GM12878 (cell line): Measurements from ENCODE around the gene RUNX3. TPM values are rescaled to one million over a fixed set of nuclear protein-coding genes. Genes with fewer than 3 reads are reported as not detected.

ENCODE experiments used
- BMI1 ChIP-seq: fragments of 450-650 bp; IDR thresholded peaks from 2 replicates; pipeline ENCODE4 v1.6.1; 2016; ENCODE audit warnings: mild to moderate bottlenecking, moderate library complexity, borderline replicate concordance
- CEBPZ ChIP-seq: fragments of 150-350 bp; IDR thresholded peaks from 2 replicates; pipeline ENCODE4 v1.6.1; 2016; ENCODE audit warnings: low read depth, low read length
- CHD1 ChIP-seq: IDR thresholded peaks from 2 replicates; pipeline ENCODE4 v1.6.1; 2012; ENCODE audit warnings: low read depth, low read length, improper control_type of control experiment
- TCF3 ChIP-seq: IDR thresholded peaks from 2 replicates; pipeline ENCODE4 v1.6.1; 2012; ENCODE audit warnings: low read depth, mild to moderate bottlenecking, low read length, borderline replicate concordance; ENCODE audit not compliant: insufficient read depth
- ZBTB40 ChIP-seq: fragments of 450-650 bp; IDR thresholded peaks from 2 replicates; pipeline ENCODE4 v1.6.1; 2016; ENCODE audit warnings: mild to moderate bottlenecking, moderate library complexity, borderline replicate concordance
- ZNF687 ChIP-seq: fragments of 450-650 bp; IDR thresholded peaks from 2 replicates; pipeline ENCODE4 v1.6.1; 2017; ENCODE audit warnings: mild to moderate bottlenecking, moderate library complexity
- ZZZ3 ChIP-seq: IDR thresholded peaks from 2 replicates; pipeline ENCODE4 v1.6.1; 2011; ENCODE audit warnings: low read depth; ENCODE audit not compliant: control insufficient read depth, insufficient read length
- polyA plus RNA-seq, 11 experiments: library from polyadenylated mRNA; depleted of rRNA in 4 of 11; unstranded in 6 of 11; stranded (reverse) in 5 of 11; fragments of >200 nt; fragmentation: Nextera tagmentation in 4 of 11; fragmentation: Illumina TruSeq in 1 of 11; extraction: Ambion mirVana in 4 of 11; extraction: Trizol in 1 of 11; gene quantifications; 1 replicate in 1 of 11; 2 replicates in 10 of 11; pipeline versions ENCODE4 v1.2.1 to v1.2.3, GENCODE V29; 2011 to 2016; ENCODE audit warnings: inconsistent platforms in 2 of 11, missing spikeins in 2 of 11, low read depth in 1 of 11
- total RNA-seq, 4 experiments: library from RNA; depleted of rRNA in 3 of 4; stranded (reverse); fragments of >200 nt in 3 of 4; fragmentation: Illumina TruSeq in 1 of 4; extraction: Trizol in 1 of 4; gene quantifications; 2 replicates each; pipeline versions ENCODE4 v1.2.1 to v1.2.3, GENCODE V29; 2013 to 2021

RUNX3 gene
- total and polyA plus RNA-seq, 10 of the 15 experiments (the other 5 are each of a cell fraction or from before 2014, with no cell fraction given), result 19.0 to 151 (median 31.4) TPM

GRCh38 chr1:24914226-24915069 is 15.6 kb downstream of the RUNX3 start (continued):
- TF ChIP-seq CEBPZ (no peak), ZNF687 (no peak), ZBTB40 (no peak), BMI1 (no peak), TCF3 (no peak), ZZZ3 (no peak), CHD1 (no peak)
- TF ChIP-seq, all 136 proteins: peak for 0
